Bone marrow (tissue), 2 donors: ENCODE results near the gene CEMIP.

ENCODE experiments used
- DNase-seq, 2 donors: peaks; one replicate each; lab custom pipeline; 2025; lab: John Stamatoyannopoulos, UW

The CEMIP gene

GRCh38 chr15:80982839-80983238 is 203.7 kb downstream of the CEMIP start:
- DNase-seq: no peak

- DNase-seq: peak in 1 of 2 donors; percentile 86
Observed at GRCh38 chr15:80984856-80985255, 205.7 kb downstream of the CEMIP start.

GRCh38 chr15:80985981-80986380 is 206.8 kb downstream of the CEMIP start:
- no peak for DNase-seq

GRCh38 chr15:80986487-80986886 is 207.3 kb downstream of the CEMIP start:
- no peak for DNase-seq

- no peak for DNase-seq
Observed at GRCh38 chr15:80988148-80988796, 209.1 kb downstream of the CEMIP start.

GRCh38 chr15:80989081-80989517 is 209.9 kb downstream of the CEMIP start:
- DNase-seq: no peak

- peak; percentile 92 to 95 for DNase-seq
Observed at GRCh38 chr15:80989518-80990478, 210.6 kb downstream of the CEMIP start, which contains the start of gene MESD. MESD (minus strand) TSS chr15:80989819; CDS start chr15:80989791, 28 bp downstream.

GRCh38 chr15:80990955-80991354 is 211.8 kb downstream of the CEMIP start:
- no peak for DNase-seq

GRCh38 chr15:80991421-80991820 is 212.3 kb downstream of the CEMIP start:
- peak in 1 of 2 donors; percentile 48 for DNase-seq

- no peak for DNase-seq
Observed at GRCh38 chr15:80992006-80992405, 212.8 kb downstream of the CEMIP start.

GRCh38 chr15:80992441-80992840 is 213.3 kb downstream of the CEMIP start:
- no peak for DNase-seq

- DNase-seq: peak in 1 of 2 donors; percentile 9
Observed at GRCh38 chr15:80996247-80996646, 217.1 kb downstream of the CEMIP start.

GRCh38 chr15:80997692-80998091 is 218.5 kb downstream of the CEMIP start:
- no peak for DNase-seq

GRCh38 chr15:80998251-80998650 is 219.1 kb downstream of the CEMIP start:
- no peak for DNase-seq

GRCh38 chr15:80999623-81000036 is 220.5 kb downstream of the CEMIP start:
- DNase-seq: no peak

GRCh38 chr15:81000144-81000623 is 221.0 kb downstream of the CEMIP start:
- DNase-seq: no peak

- peak; percentile 66 to 82 for DNase-seq
Observed at GRCh38 chr15:81000624-81001151, 221.5 kb downstream of the CEMIP start, which contains the start of gene TLNRD1. TLNRD1 (plus strand) TSS chr15:81000923; CDS start chr15:81002272, 1,349 bp downstream.
